HL-60 (cell line): ENCODE data around the gene EIF4G3.

ENCODE experiments used
- DNase-seq, 2 experiments: peaks; one replicate each; pipeline ENCODE4 v3.0.0-alpha.2; 2010 to 2020; ENCODE audit warnings: low read depth in 1 of 2, low spot score in 1 of 2
- H3K27ac ChIP-seq: fragments of 250-450 bp; sonication (Bioruptor Pico); replicated peaks from 2 replicates; pipeline ENCODE4 v1.5.1; 2020; ENCODE audit warnings: mild to moderate bottlenecking, moderate library complexity
- H3K27me3 ChIP-seq: fragments of 250-450 bp; sonication (Bioruptor Pico); 2 replicates; pipeline ENCODE4 v1.5.1; 2021; ENCODE audit warnings: mild to moderate bottlenecking, moderate library complexity; ENCODE audit not compliant: insufficient read depth, poor library complexity, severe bottlenecking
- H3K4me3 ChIP-seq: replicated peaks from 2 replicates; pipeline ENCODE4 v1.5.1; 2011; ENCODE audit warnings: mild to moderate bottlenecking, control low read depth, low read length; ENCODE audit not compliant: insufficient read depth
- CTCF ChIP-seq: IDR thresholded peaks from one replicate; pipeline ENCODE4 v1.5.1; 2011; ENCODE audit warnings: low read length, control low read depth, inconsistent platforms; ENCODE audit not compliant: insufficient read depth
- GABPA ChIP-seq: IDR thresholded peaks from 2 replicates; pipeline ENCODE4 v1.6.1; 2012; ENCODE audit warnings: low read depth
- POLR2AphosphoS5 ChIP-seq: IDR thresholded peaks from 2 replicates; pipeline ENCODE4 v1.6.1; 2012; ENCODE audit warnings: low read depth
- REST ChIP-seq: IDR thresholded peaks from 2 replicates; pipeline ENCODE4 v1.6.1; 2012; ENCODE audit warnings: low read depth; ENCODE audit not compliant: insufficient replicate concordance
- SPI1 ChIP-seq: IDR thresholded peaks from 2 replicates; pipeline ENCODE4 v1.6.1; 2012; ENCODE audit warnings: low read depth, mild to moderate bottlenecking, borderline replicate concordance

The EIF4G3 gene

GRCh38 chr1:20885121-20885520, 291.6 kb downstream of the EIF4G3 start:
- Histone ChIP-seq H3K27me3 (no peaks in the 10 kb centered on the region), H3K27ac (no peak overlapping the region), H3K4me3 (no peak overlapping the region)
- no peak for DNase-seq
- TF ChIP-seq SPI1 (no peak), POLR2AphosphoS5 (no peak), GABPA (no peak), REST (no peak), CTCF (no peak)

- no peak overlapping the region for H3K4me3 ChIP-seq
- no peaks in the 10 kb centered on the region for H3K27me3 ChIP-seq
- TF ChIP-seq POLR2AphosphoS5 (no peak), REST (no peak), GABPA (no peak)
- DNase-seq, result no peak
- no peak overlapping the region for H3K27ac ChIP-seq
Observed at GRCh38 chr1:20884513-20884912, 292.2 kb downstream of the EIF4G3 start.

- Histone ChIP-seq H3K27me3 (no peaks in the 10 kb centered on the region), H3K27ac (no peak overlapping the region), H3K4me3 (no peak overlapping the region)
- DNase-seq, result no peak
- TF ChIP-seq POLR2AphosphoS5, result no peak
- TF ChIP-seq GABPA, result no peak
- no peak for TF ChIP-seq REST
- TF ChIP-seq SPI1, result no peak
- no peak for TF ChIP-seq CTCF
Observed at GRCh38 chr1:20883766-20884165, 292.9 kb downstream of the EIF4G3 start.

- no peaks in the 10 kb centered on the region for H3K27me3 ChIP-seq
- no peak for TF ChIP-seq POLR2AphosphoS5
- no peak for TF ChIP-seq SPI1
- TF ChIP-seq GABPA, result no peak
- no peak for TF ChIP-seq REST
- TF ChIP-seq CTCF, result no peak
- no peak for DNase-seq
- H3K4me3 ChIP-seq, result no peak overlapping the region
- no peak overlapping the region for H3K27ac ChIP-seq
Observed at GRCh38 chr1:20882837-20883236, 293.9 kb downstream of the EIF4G3 start.
